ENCODE data around the gene SPIN4. TPM values are rescaled to one million over a fixed set of nuclear protein-coding genes. Genes with fewer than 3 reads are reported as not detected.

Gene SPIN4
- total and polyA plus RNA-seq, 2 donors (not counting 1 experiment from before 2014, with no cell fraction given): 1.8 to 8.7 TPM

GRCh38 chrX:63327788-63328187 is 23.3 kb downstream of the SPIN4 start:
- no peaks in the 10 kb centered on the region for H3K27me3 ChIP-seq (ENCODE audit: control insufficient read depth, insufficient read depth, low read length)
- TF ChIP-seq EZH2 (IDR thresholded peaks at IDR 0.05; ENCODE audit: low read length, missing control alignments): no peak
- TF ChIP-seq CTCF (conservative IDR thresholded peaks at IDR 0.05 in 1 of 2, IDR thresholded peaks at IDR 0.05 in 1 of 2; ENCODE audit: low read depth in 1 of 2, low read length in 2 of 2): no peak
- no peaks in the 10 kb centered on the region for H3K9me3 ChIP-seq (ENCODE audit: control insufficient read depth, insufficient read depth, low read depth, low read length)
- H3K4me3 ChIP-seq (replicated peaks in 1 of 4; ENCODE audit: control extremely low read depth in 1 of 4, insufficient read depth in 1 of 4, low read depth in 3 of 4, low read length in 4 of 4): no peak overlapping the region
- no peak overlapping the region for H3K9ac ChIP-seq (ENCODE audit: insufficient read depth, low read length)
- H3K79me2 ChIP-seq (ENCODE audit: control insufficient read depth, insufficient read depth, low read length): no peaks in the 10 kb centered on the region
- no peak overlapping the region for H2AFZ ChIP-seq (ENCODE audit: low read length)
- no peaks in the 10 kb centered on the region for H3K36me3 ChIP-seq (ENCODE audit: control insufficient read depth, insufficient read depth, low read length)
- no peak overlapping the region for H3K4me2 ChIP-seq (ENCODE audit: extremely low read depth, insufficient read depth, low read length)
- no peak for DNase-seq (ENCODE audit: low read depth in 2 of 2)
- H3K27ac ChIP-seq (ENCODE audit: insufficient read depth, low read length): no peak overlapping the region
- no peaks in the 10 kb centered on the region for H3K4me1 ChIP-seq (ENCODE audit: control insufficient read depth, extremely low read depth, insufficient read depth, low read length)
- no peaks in the 10 kb centered on the region for H4K20me1 ChIP-seq (ENCODE audit: control insufficient read depth, extremely low read depth, insufficient read depth, low read length)

- no peaks in the 10 kb centered on the region for H3K4me1 ChIP-seq (ENCODE audit: control insufficient read depth, extremely low read depth, insufficient read depth, low read length)
- no peak for DNase-seq (ENCODE audit: low read depth in 2 of 2)
- no peaks in the 10 kb centered on the region for H3K36me3 ChIP-seq (ENCODE audit: control insufficient read depth, insufficient read depth, low read length)
- no peaks in the 10 kb centered on the region for H4K20me1 ChIP-seq (ENCODE audit: control insufficient read depth, extremely low read depth, insufficient read depth, low read length)
- H2AFZ ChIP-seq (ENCODE audit: low read length): no peak overlapping the region
- H3K27ac ChIP-seq (ENCODE audit: insufficient read depth, low read length): no peak overlapping the region
- H3K9ac ChIP-seq (ENCODE audit: insufficient read depth, low read length): no peak overlapping the region
- H3K4me2 ChIP-seq (ENCODE audit: extremely low read depth, insufficient read depth, low read length): no peak overlapping the region
- H3K9me3 ChIP-seq (ENCODE audit: control insufficient read depth, insufficient read depth, low read depth, low read length): no peaks in the 10 kb centered on the region
- no peaks in the 10 kb centered on the region for H3K27me3 ChIP-seq (ENCODE audit: control insufficient read depth, insufficient read depth, low read length)
- TF ChIP-seq CTCF (conservative IDR thresholded peaks at IDR 0.05 in 1 of 2, IDR thresholded peaks at IDR 0.05 in 1 of 2; ENCODE audit: low read depth in 1 of 2, low read length in 2 of 2) (no peak), EZH2 (IDR thresholded peaks at IDR 0.05; ENCODE audit: low read length, missing control alignments) (no peak)
- no peak overlapping the region for H3K4me3 ChIP-seq (replicated peaks in 1 of 4; ENCODE audit: control extremely low read depth in 1 of 4, insufficient read depth in 1 of 4, low read depth in 3 of 4, low read length in 4 of 4)
- H3K79me2 ChIP-seq (ENCODE audit: control insufficient read depth, insufficient read depth, low read length): no peaks in the 10 kb centered on the region
Measured at GRCh38 chrX:63299596-63299995, 51.5 kb downstream of the SPIN4 start.

Measured in fibroblast of lung (primary cell).